H1 (cell line): ENCODE data around the gene RABIF. TPM values are rescaled to one million over a fixed set of nuclear protein-coding genes. Genes with fewer than 3 reads are reported as not detected.

Experiments
- CTCF ChIA-PET: fragments of 300-600 bp; sonication (Branson Sonifier 250); formaldehyde crosslinking; loops from one replicate; lab custom pipeline; 2021; ENCODE audit not compliant: partially characterized antibody; lab: Charles Lee
- POLR2A ChIA-PET: fragments of 300-600 bp; sonication (Branson Sonifier 250); formaldehyde crosslinking; loops from one replicate; lab custom pipeline; 2021; ENCODE audit warnings: inconsistent platforms; ENCODE audit not compliant: partially characterized antibody; lab: Charles Lee
- DNase-seq, 2 experiments: peaks; one replicate each; pipeline versions ENCODE4 v3.0.0 to v3.0.0-alpha.2; 2010 to 2022; ENCODE audit warnings: low spot score in 2 of 2, low read depth in 1 of 2, mixed read lengths in 1 of 2
- FAIRE-seq: peaks from 2 replicates; lab custom pipeline; 2011; peaks lifted over from hg19 to GRCh38; lab: Jason Lieb, UNC
- H2AFZ ChIP-seq: 2 replicates; pipeline ENCODE4 v1.8.1; 2012; ENCODE audit warnings: low read length, inconsistent platforms
- H2AK5ac ChIP-seq: 2 replicates; pipeline ENCODE4 v1.6.1; 2013; ENCODE audit warnings: low read depth, low read length
- H2BK120ac ChIP-seq: replicated peaks from 2 replicates; pipeline ENCODE3; 2013; ENCODE audit warnings: low read depth, low read length, inconsistent platforms
- H2BK12ac ChIP-seq: 2 replicates; pipeline ENCODE4 v1.6.1; 2013; ENCODE audit warnings: low read depth, low read length
- H2BK15ac ChIP-seq: 2 replicates; pipeline ENCODE4 v1.6.1; 2013; ENCODE audit warnings: low read length
- H2BK20ac ChIP-seq: 2 replicates; pipeline ENCODE4 v1.6.1; 2013; ENCODE audit warnings: low read length
- H2BK5ac ChIP-seq: 2 replicates; pipeline ENCODE4 v1.6.1; 2013; ENCODE audit warnings: low read depth, low read length
- H3K14ac ChIP-seq: 2 replicates; pipeline ENCODE4 v1.6.1; 2013; ENCODE audit warnings: inconsistent platforms; ENCODE audit not compliant: insufficient read length
- H3K18ac ChIP-seq: 2 replicates; pipeline ENCODE4 v1.6.1; 2013; ENCODE audit warnings: low read length; ENCODE audit errors: extremely low read depth
- H3K23ac ChIP-seq: 2 replicates; pipeline ENCODE4 v1.6.1; 2013; ENCODE audit warnings: inconsistent platforms; ENCODE audit not compliant: insufficient read length
- H3K23me2 ChIP-seq: 2 replicates; pipeline ENCODE4 v1.6.1; 2013; ENCODE audit warnings: low read depth, low read length
- H3K27ac ChIP-seq: 2 replicates; pipeline ENCODE4 v1.6.1; 2011; ENCODE audit warnings: low read depth, low read length, inconsistent platforms
- H3K27me3 ChIP-seq, 4 experiments: replicated peaks in 1 of 4; 1 replicate in 1 of 4; 2 replicates in 3 of 4; pipeline versions ENCODE4 v1.6.1 to v1.8.1; 2011 to 2013; ENCODE audit warnings: low read length in 3 of 4, mild to moderate bottlenecking in 3 of 4, inconsistent platforms in 2 of 4, mixed read lengths in 2 of 4, moderate library complexity in 1 of 4; ENCODE audit not compliant: control insufficient read depth in 3 of 4, insufficient read depth in 3 of 4; ENCODE audit errors: extremely low read depth in 1 of 4
- H3K36me3 ChIP-seq, 4 experiments: 2 replicates each; pipeline versions ENCODE4 v1.6.1 to v1.8.1; 2011 to 2013; ENCODE audit warnings: mild to moderate bottlenecking in 4 of 4, low read length in 3 of 4, moderate library complexity in 2 of 4, control low read depth in 1 of 4, inconsistent platforms in 1 of 4; ENCODE audit not compliant: insufficient read depth in 4 of 4, control insufficient read depth in 2 of 4
- H3K4ac ChIP-seq: replicated peaks from 2 replicates; pipeline ENCODE3; 2013; ENCODE audit warnings: low read length, low read depth, mixed read lengths, inconsistent platforms; ENCODE audit not compliant: insufficient read length
- H3K4me1 ChIP-seq, 4 experiments: replicated peaks in 1 of 4; 1 replicate in 1 of 4; 2 replicates in 3 of 4; pipeline versions ENCODE4 v1.6.1 to v1.8.1; 2011 to 2013; ENCODE audit warnings: low read length in 3 of 4, inconsistent platforms in 2 of 4, mixed read lengths in 1 of 4; ENCODE audit not compliant: insufficient read depth in 4 of 4, control insufficient read depth in 3 of 4
- H3K4me2 ChIP-seq, 2 experiments: 2 replicates each; pipeline versions ENCODE4 v1.6.1 to v1.8.1; 2011 to 2013; ENCODE audit warnings: low read depth in 2 of 2, low read length in 2 of 2, control low read depth in 1 of 2, inconsistent platforms in 1 of 2, mild to moderate bottlenecking in 1 of 2; ENCODE audit not compliant: insufficient read depth in 1 of 2
- H3K4me3 ChIP-seq, 4 experiments: fragments of 200-600, 300-600 bp in 1 of 4; sonication (generic), shearing (Covaris generic), sonication (Bioruptor Twin) in 1 of 4; 2 replicates each; pipeline versions ENCODE4 v1.5.1 to v1.8.1; 2011 to 2016; ENCODE audit warnings: low read length in 4 of 4, low read depth in 3 of 4, control low read depth in 2 of 4, inconsistent platforms in 2 of 4, mild to moderate bottlenecking in 2 of 4, mixed read lengths in 1 of 4, moderate library complexity in 1 of 4; ENCODE audit not compliant: insufficient read depth in 2 of 4; ENCODE audit errors: extremely low read depth in 1 of 4
- H3K56ac ChIP-seq: replicated peaks from 2 replicates; pipeline ENCODE3; 2013; ENCODE audit warnings: low read depth, mild to moderate bottlenecking, mixed read lengths, low read length, inconsistent platforms; ENCODE audit not compliant: insufficient read length
- H3K79me1 ChIP-seq: 2 replicates; pipeline ENCODE4 v1.6.1; 2013; ENCODE audit warnings: low read depth, low read length, control low read depth
- H3K79me2 ChIP-seq, 2 experiments: 2 replicates each; pipeline versions ENCODE4 v1.6.1 to v1.8.1; 2012 to 2013; ENCODE audit warnings: low read length in 2 of 2, mild to moderate bottlenecking in 2 of 2, inconsistent platforms in 1 of 2; ENCODE audit not compliant: insufficient read depth in 2 of 2, control insufficient read depth in 1 of 2
- H3K9ac ChIP-seq, 4 experiments: replicated peaks in 1 of 4; 1 replicate in 1 of 4; 2 replicates in 3 of 4; pipeline versions ENCODE4 v1.6.1 to v1.8.1; 2011 to 2013; ENCODE audit warnings: low read depth in 3 of 4, low read length in 3 of 4, control low read depth in 2 of 4, mild to moderate bottlenecking in 2 of 4, moderate library complexity in 2 of 4, inconsistent platforms in 1 of 4; ENCODE audit errors: extremely low read depth in 1 of 4
- H3K9me3 ChIP-seq, 2 experiments: 2 replicates each; pipeline versions ENCODE4 v1.6.1 to v1.8.1; 2012 to 2013; ENCODE audit warnings: mild to moderate bottlenecking in 2 of 2, moderate library complexity in 2 of 2, control low read depth in 1 of 2, inconsistent platforms in 1 of 2, low read depth in 1 of 2, low read length in 1 of 2, mixed read lengths in 1 of 2; ENCODE audit not compliant: insufficient read depth in 2 of 2
- H4K20me1 ChIP-seq, 2 experiments: replicated peaks in 1 of 2; 2 replicates each; pipeline versions ENCODE3 to v1.8.1; 2011 to 2013; ENCODE audit warnings: inconsistent platforms in 2 of 2, low read length in 2 of 2, mild to moderate bottlenecking in 1 of 2; ENCODE audit not compliant: insufficient read depth in 2 of 2, control insufficient read depth in 1 of 2
- H4K5ac ChIP-seq: 2 replicates; pipeline ENCODE4 v1.6.1; 2013; ENCODE audit warnings: low read length, low read depth, mixed read lengths, inconsistent platforms; ENCODE audit not compliant: insufficient read length
- H4K8ac ChIP-seq: 2 replicates; pipeline ENCODE4 v1.8.0; 2013; ENCODE audit warnings: mild to moderate bottlenecking, moderate library complexity, low read length, inconsistent platforms; ENCODE audit not compliant: insufficient read depth; ENCODE audit errors: extremely low read depth
- H4K91ac ChIP-seq: replicated peaks from 2 replicates; pipeline ENCODE3; 2013; ENCODE audit warnings: low read length, mixed read lengths, inconsistent platforms; ENCODE audit not compliant: insufficient read length
- GTF2F1 ChIP-seq: IDR thresholded peaks from 2 replicates; pipeline ENCODE4 v1.6.1; 2012; ENCODE audit warnings: low read depth, low read length, improper control_type of control experiment, borderline replicate concordance
- KDM1A ChIP-seq: fragments of 200-600, 300-600 bp; sonication (generic); IDR thresholded peaks from 2 replicates; pipeline ENCODE4 v1.7.1; 2016; ENCODE audit warnings: mild to moderate bottlenecking, low read length, borderline replicate concordance
- WGBS, 2 experiments: shearing (Covaris generic) in 1 of 2; methylation state at CpG; one replicate each; pipeline versions ENCODE4 v1.1.6 to v1.1.7; 2013 to 2015; ENCODE audit warnings: low lambda C conversion rate in 2 of 2, mixed read lengths in 2 of 2, inconsistent platforms in 1 of 2, low coverage in 1 of 2, missing lambda C conversion rate in 1 of 2; ENCODE audit not compliant: insufficient replicate concordance in 2 of 2, insufficient coverage in 1 of 2, insufficient read length in 1 of 2; ENCODE audit errors: extremely low coverage in 1 of 2, missing lambda C conversion rate in 1 of 2; 5-methylcytosine and 5-hydroxymethylcytosine counted together
- polyA plus RNA-seq, 7 experiments: library from polyadenylated mRNA; depleted of rRNA in 3 of 7; stranded (reverse) in 5 of 7; unstranded in 2 of 7; fragments of >200 nt in 5 of 7; fragments of 200-250 nt in 2 of 7; gene quantifications; 1 replicate in 5 of 7; 2 replicates in 1 of 7; 4 replicates in 1 of 7; pipeline versions ENCODE4 v1.2.1 to v1.2.3, GENCODE V29; 2011 to 2013; ENCODE audit warnings: missing spikeins in 2 of 7, mixed read lengths in 2 of 7
- total RNA-seq: library from RNA; stranded (reverse); fragmentation: NEBNext Ultra II Directional; extraction: Animal tissue kit (Norgen Biotek cat#: 25700); gene quantifications from 2 replicates; pipeline ENCODE4 v1.2.1, GENCODE V29; 2021

RABIF gene
- total and polyA plus RNA-seq, 2 of the 8 experiments (the other 6 are each of a cell fraction or from before 2014, with no cell fraction given) = 5.6 to 6.9 TPM

DNA sequence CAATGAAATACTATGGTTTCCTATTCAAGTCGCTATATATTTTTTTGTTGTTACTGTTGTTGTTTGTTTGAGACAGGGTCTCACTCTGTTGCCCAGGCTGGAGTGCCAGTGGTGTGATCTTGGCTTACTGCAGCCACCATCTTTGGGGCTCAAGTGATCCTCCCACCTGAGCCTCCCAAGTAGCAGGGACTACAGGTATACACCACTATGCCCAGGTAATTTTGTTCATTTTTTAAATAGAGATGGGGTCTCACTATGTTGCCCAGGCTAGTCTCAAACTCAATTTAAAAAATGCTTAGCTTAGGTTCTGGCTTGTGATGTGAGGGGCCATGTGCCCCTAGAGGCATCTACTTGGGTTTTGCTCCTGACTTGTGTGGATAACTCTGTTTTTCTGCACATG lies 9.8 kb downstream of the RABIF start:
- DNase-seq = no peak
- no peak overlapping the region for H2AK5ac ChIP-seq
- H2BK5ac ChIP-seq = no peak overlapping the region
- H3K14ac ChIP-seq = no peak overlapping the region
- H3K36me3 ChIP-seq = peaks cover 2 to 11% (median 8%) of the 10 kb centered on the region in 4 experiments; a peak in 6 of 8 replicates
- H3K79me2 ChIP-seq = no peaks in the 10 kb centered on the region
- no peak for FAIRE-seq
- no peaks in the 10 kb centered on the region for H3K9me3 ChIP-seq
- H3K4me3 ChIP-seq = no peak overlapping the region
- ChIA-PET POLR2A (interaction anchor here (1.0 to 1.8 kb wide), 3 partner anchors 8 to 10 kb away, joined by 4 read pairs; partner anchors contain the start of gene RABIF), CTCF (interaction anchor here (1.1 to 2.3 kb wide), 2 partner anchors 9 to 176 kb away, joined by 3 to 4 read pairs; no protein-coding TSS in a partner anchor)
- no peaks in the 10 kb centered on the region for H3K4me1 ChIP-seq
- no peaks in the 10 kb centered on the region for H3K27me3 ChIP-seq
- no peak overlapping the region for H3K27ac ChIP-seq
- no peak overlapping the region for H2AFZ ChIP-seq
- H2BK12ac ChIP-seq = no peak overlapping the region
- H4K20me1 ChIP-seq = peaks cover 0 to under 1% of the 10 kb centered on the region in 2 experiments
- H3K18ac ChIP-seq = no peak overlapping the region
- H4K5ac ChIP-seq = no peak overlapping the region
- H2BK20ac ChIP-seq = no peak overlapping the region
- 94% methylated on average over 1 of the region's 1 CpG; no CpG with 5 or more reads in 1 of the 2 experiments for WGBS, 2 experiments
- no peak overlapping the region for H4K8ac ChIP-seq
- H2BK120ac ChIP-seq = no peak overlapping the region
- no peak overlapping the region for H3K9ac ChIP-seq
- H3K4ac ChIP-seq = no peak overlapping the region
- H4K91ac ChIP-seq = no peak overlapping the region
- H2BK15ac ChIP-seq = no peak overlapping the region
- TF ChIP-seq KDM1A (0 out of 2 replicates have a peak, but pooled peaks have one; percentile 34), GTF2F1 (no peak)
- no peaks in the 10 kb centered on the region for H3K23me2 ChIP-seq
- H3K56ac ChIP-seq = no peak overlapping the region
- no peaks in the 10 kb centered on the region; the same call in 1 of the 2 replicates for H3K79me1 ChIP-seq
- H3K23ac ChIP-seq = no peak overlapping the region
- H3K4me2 ChIP-seq = no peak overlapping the region
